HUDEP-2 (cell line): ENCODE data around the gene ELF2.
"Not testable (repeated sequence)": the region's sequence is repeated elsewhere in the genome, so short reads cannot be mapped to it uniquely, and the experiment has no call there.

ENCODE experiments used
- DNase-seq, 76 experiments: peaks; one replicate each; lab custom pipeline; 2025; ENCODE audit not compliant: unreplicated experiment in 76 of 76; lab: John Stamatoyannopoulos, UW

ELF2 gene

GRCh38 chr4:139144911-139145551 lies 32.0 kb downstream of the ELF2 start:
- DNase-seq: no peak

DNA sequence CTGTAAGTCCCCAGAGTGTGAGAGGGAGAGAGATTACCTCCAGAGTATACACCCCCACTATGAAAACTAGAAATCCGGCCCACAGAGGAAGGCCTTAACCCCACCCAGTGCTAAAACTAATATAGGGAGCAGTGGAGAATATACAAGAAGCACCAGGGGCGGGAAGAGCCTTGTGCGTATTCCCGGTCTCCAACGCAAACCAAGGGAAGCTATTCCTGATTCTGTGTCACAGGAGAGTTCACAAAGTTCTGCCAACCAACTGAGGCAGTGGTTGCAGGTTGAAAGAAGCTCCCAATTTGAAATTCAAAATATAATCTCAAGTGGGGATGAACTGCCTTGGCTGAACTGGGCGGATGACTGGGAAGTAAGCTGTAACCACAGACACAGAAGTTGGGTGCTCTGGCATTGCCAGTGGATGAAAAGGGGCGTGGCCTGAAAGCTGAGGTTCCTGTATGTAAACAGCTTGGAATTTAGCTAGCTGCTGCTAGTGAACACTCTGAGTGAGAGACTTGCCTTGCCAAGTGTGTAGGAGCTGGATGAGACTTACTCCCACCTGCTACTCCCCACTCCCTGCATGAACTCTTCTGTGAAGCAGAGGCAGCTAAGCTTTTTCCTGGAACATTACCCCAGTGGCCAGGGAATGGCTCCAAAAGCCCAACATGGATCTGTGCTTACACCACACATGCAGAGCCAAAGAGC lies 32.7 kb downstream of the ELF2 start:
- no peak for DNase-seq

DNA sequence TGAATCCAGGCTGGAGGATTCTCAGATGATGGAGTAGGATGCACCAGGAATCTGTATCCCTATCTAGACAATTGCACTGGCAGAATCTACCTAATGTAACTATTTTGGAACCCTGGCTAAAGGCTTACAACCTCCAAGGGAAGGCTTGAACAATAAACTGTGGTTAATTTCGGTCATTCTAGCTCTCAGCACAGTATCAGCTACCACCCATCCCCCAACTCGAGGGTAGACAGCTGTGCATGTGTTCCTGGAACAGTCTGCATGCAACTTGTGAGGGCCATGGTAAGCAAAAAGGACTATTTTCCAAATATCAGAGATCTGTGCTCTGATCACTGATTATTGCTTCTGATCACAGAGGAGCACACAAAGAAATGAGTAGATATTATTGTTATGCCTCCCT lies 34.0 kb downstream of the ELF2 start:
- DNase-seq: no peak

GRCh38 chr4:139142087-139142486 lies 34.9 kb downstream of the ELF2 start:
- DNase-seq: peak in 4 of 76 experiments; percentile 3 to 30 (median 15)

DNA sequence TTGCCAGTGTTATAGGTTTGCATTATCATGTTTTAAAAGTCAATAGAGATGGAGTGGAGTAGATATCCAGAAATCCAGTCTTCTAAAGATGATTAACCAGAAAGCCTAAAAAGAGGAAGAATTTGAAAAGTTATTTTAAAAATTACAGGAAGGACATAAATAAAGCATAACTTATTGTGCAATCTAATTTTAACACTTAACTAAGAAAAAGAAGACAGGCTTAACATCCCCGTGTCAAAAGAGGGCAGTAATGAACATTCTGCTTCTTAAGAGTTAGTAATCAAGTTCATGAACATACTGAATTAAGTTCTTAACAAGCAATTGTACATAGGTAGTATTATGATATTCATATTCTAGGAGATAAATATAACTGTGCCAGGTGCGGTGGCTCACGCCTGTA lies 39.3 kb downstream of the ELF2 start:
- no peak for DNase-seq

- DNase-seq: no peak
Measured at GRCh38 chr4:139134403-139134802, 42.6 kb downstream of the ELF2 start.

DNA sequence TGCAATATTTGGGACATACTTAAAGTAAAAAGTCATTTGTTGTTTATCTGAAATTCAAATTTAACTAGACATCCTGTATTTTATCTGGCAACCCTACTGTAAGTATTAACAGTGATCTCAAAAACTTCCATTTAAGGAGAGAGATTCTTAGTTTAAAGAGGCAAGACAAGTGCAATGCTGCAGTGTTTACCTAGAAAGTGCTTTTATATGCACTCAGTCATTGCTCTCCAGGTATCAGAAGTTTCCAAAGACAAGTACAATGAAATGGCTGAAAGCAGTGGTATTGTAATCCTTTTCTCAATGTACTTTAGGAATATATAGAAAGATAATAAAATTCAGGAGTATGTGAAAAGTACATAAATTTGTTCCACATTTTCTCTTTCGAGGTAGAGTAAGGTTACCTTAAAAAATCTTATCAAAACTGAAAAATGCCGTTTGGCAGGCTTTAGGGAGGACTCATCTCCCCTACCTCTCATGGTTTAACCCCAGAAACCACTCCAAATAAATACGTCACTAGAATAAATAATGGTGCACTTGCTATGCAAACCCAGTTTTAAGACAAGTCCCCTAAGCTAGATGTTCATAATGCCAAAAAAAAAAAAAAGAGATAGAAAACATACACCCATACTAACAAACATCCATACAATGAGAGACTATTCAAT lies 45.7 kb downstream of the ELF2 start:
- no peak for DNase-seq

- DNase-seq: no peak
Measured at GRCh38 chr4:139129206-139129605, 47.8 kb downstream of the ELF2 start.

GRCh38 chr4:139126898-139127297 lies 50.1 kb downstream of the ELF2 start:
- DNase-seq: no peak

- DNase-seq: no peak
Measured at GRCh38 chr4:139123910-139124309, 53.1 kb downstream of the ELF2 start.

- no peak for DNase-seq
Measured at GRCh38 chr4:139118365-139118764, 58.7 kb downstream of the ELF2 start.

DNA sequence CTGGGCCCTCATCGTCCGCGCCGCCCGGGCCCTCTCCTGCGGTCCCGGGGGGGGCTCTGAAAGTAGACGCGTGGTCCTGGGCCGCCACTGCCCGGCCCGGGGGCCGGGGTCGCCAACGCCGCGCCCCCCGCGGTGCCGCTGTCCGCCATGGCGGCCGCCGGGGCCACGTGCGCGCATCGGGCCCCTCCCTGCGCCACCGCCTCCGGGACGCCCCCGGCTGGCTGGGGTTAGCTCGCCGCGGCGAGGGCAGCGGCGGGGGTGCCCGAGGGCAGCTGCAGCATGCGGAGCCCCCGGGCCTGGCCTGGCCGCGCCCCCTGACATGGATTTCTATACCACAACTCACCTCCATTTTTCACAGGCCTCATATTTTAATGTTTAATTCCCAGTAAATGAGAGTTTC lies 61.8 kb downstream of the ELF2 start:
- DNase-seq: no peak

- DNase-seq: not testable (repeated sequence)
Measured at GRCh38 chr4:139114795-139115194, 62.2 kb downstream of the ELF2 start.

GRCh38 chr4:139112650-139113049 lies 64.4 kb downstream of the ELF2 start:
- DNase-seq: no peak

DNA sequence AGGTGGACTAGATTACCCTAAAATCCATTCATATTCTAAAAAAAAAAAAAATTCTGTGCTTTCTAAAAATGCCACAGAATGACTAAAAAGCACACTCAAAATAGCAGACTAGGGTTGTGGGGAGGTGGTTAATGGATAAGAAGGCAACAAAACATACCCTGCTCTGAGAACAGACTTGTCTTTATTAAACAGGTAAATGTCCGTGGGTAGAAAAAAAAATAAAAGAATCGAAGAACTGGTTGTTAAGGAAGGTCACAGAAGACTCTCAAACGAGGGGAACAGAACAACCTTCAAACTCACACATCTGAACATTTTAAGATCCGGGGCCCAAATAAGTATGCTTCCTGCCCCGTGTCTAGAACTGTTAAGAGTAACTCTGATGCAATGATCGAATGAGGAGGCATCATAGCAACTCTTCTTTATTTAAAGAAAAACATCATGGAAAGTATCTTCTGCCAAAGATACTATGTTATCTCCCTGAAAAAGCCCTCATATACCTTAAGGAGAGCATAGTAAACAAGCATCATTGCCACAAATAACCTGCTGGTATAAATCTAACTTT lies 68.4 kb downstream of the ELF2 start:
- DNase-seq: no peak

GRCh38 chr4:139099366-139099982 lies 77.5 kb downstream of the ELF2 start:
- DNase-seq: peak in 69 of 76 experiments; percentile 3 to 76 (median 50)

DNA sequence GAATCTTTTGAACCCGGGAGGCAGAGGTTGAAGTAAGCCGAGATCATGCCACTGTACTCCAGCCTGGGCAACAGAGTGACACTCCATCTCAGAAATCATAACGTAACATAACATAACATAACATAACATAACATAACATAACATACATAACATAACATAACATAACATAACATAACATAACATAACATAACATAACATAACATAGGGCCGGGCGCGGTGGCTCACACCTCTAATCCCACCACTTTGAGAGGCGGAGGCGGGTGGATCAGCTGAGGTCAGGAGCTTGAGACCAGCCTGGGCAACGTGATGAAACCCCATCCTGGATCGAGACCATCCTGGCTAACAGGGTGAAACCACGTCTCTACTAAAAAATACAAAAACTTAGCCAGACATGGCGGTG lies 84.7 kb downstream of the ELF2 start:
- DNase-seq: no peak

DNA sequence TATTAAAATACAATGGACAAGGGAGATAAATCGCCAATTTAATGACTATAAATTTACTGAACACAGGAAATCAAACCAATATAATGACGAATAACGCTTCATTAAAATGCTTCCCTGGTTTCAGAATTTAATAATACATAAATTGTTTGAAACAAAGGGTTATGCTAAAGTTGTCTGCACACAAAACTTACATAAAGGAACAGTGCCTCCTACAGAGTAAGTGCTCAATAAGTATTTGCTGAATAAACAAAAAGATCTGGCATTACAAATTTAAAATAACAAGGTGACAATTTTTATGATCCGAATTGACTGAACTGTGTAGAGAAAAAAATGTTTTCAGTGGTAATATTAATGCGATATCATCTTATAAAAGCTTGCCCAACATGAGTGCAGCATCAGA lies 91.9 kb downstream of the ELF2 start:
- DNase-seq: peak in 3 of 76 experiments; percentile 5 to 15 (median 6)

GRCh38 chr4:139084804-139085093 lies 92.3 kb downstream of the ELF2 start:
- DNase-seq: peak in 5 of 76 experiments; percentile 4 to 40 (median 37)

DNA sequence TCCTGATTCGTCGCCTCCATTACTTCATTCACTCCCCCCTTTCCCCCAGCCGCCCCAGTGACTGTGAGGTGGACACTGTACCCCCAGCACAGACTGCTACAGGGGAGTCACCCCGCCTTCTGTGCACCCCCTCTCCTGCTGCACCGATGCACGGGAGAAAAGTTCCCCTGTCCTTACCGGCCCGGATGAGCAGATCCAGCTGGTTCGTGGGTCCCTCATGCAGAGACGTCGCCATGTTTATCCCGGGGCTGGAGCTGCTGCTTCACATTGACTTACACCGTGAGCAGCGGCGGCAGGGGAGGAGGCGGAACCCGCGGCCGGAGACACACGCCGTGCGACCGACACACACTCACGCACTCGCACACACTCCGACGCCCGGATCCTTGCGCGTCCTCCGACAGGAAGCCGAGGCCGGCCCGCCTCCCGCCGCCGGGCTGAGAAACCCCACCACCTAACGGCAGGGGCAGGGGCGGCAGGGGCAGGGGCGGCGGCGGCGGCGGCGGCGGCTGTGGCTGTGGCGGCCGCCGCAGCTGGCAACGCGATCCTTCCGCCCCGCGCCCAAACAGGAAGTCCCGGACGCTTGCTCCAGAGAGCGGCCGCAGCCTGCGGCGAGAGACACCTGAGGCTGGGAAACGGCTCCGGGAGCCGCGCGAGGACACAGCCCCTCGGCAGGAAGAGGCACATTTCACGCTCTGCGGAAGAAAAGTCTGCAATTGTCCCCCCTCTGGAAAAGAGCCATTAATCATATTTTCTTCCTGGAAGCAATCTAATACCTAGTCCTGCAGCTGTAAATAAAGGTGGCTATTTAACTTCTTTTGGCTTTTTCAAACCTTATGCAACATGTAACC lies 92.8 kb downstream of the ELF2 start:
- DNase-seq: peak; percentile 23 to 90 (median 79)
